HCT116 (cell line): Measurements from ENCODE around the gene ZNF516. TPM values are rescaled to one million over a fixed set of nuclear protein-coding genes. Genes with fewer than 3 reads are reported as not detected.

Source experiments
- ATAC-seq: fragments of 200-7000 bp; cut with Tn5 transposase; 2 replicates; pipeline ENCODE4 v1.9.1; 2020; ENCODE audit warnings: mild to moderate bottlenecking, moderate library complexity
- BruUV-seq: library from RNA; stranded (reverse); fragments of 400-500 nt; replicated peaks from 2 replicates; lab custom pipeline; 2021; lab: Mats Ljungman, UMichigan
- CTCF ChIA-PET: fragments of 300-600 bp; sonication (Branson Sonifier 250); formaldehyde crosslinking; loops from one replicate; lab custom pipeline; 2021; ENCODE audit warnings: antibody characterized with exemption; lab: Charles Lee
- POLR2A ChIA-PET: fragments of 300-600, 350-600 bp; sonication (Branson Sonifier 250); formaldehyde crosslinking; loops from one replicate; lab custom pipeline; 2021; ENCODE audit warnings: antibody characterized with exemption; lab: Charles Lee
- RAD21 ChIA-PET, 2 experiments: fragments of 300-600 bp; sonication (Branson Sonifier 250); formaldehyde crosslinking; loops; one replicate each; lab custom pipeline; 2023; ENCODE audit warnings: low total read pairs in 2 of 2; ENCODE audit not compliant: uncharacterized antibody in 2 of 2, unreplicated experiment in 2 of 2, low non-redundant PET in 1 of 2; lab: Charles Lee
- DNase-seq: peaks from one replicate; pipeline ENCODE4 v3.0.0-alpha.2; 2010; ENCODE audit warnings: low read depth, low spot score
- H2AFZ ChIP-seq: fragments of 200-600 bp; shearing (Covaris generic), sonication (generic); 2 replicates; pipeline ENCODE4 v1.6.1; 2017; ENCODE audit warnings: low read depth, mixed run types, mixed read lengths, antibody characterized with exemption, low read length; ENCODE audit not compliant: poor library complexity, severe bottlenecking
- H3K27ac ChIP-seq: 2 replicates; pipeline ENCODE4 v1.5.1; 2012; ENCODE audit warnings: low read depth, low read length
- H3K27me3 ChIP-seq: fragments of 200-600 bp; sonication (generic); 2 replicates; pipeline ENCODE4 v1.6.1; 2016; ENCODE audit warnings: mixed run types, low read length, mixed read lengths; ENCODE audit not compliant: insufficient read depth
- H3K36me3 ChIP-seq, 2 experiments: fragments of 200-500 bp in 1 of 2; fragments of 200-600 bp in 1 of 2; sonication (Bioruptor generic) in 1 of 2; sonication (generic) in 1 of 2; 2 replicates each; pipeline versions ENCODE4 v1.5.1 to v1.6.1; 2014 to 2016; ENCODE audit warnings: low read length in 2 of 2, inconsistent platforms in 1 of 2, mixed read lengths in 1 of 2, mixed run types in 1 of 2; ENCODE audit not compliant: insufficient read depth in 2 of 2, control insufficient read depth in 1 of 2
- H3K4me1 ChIP-seq, 2 experiments: fragments of 200-600 bp in 1 of 2; sonication (generic) in 1 of 2; 2 replicates each; pipeline versions ENCODE4 v1.5.1 to v1.6.1; 2012 to 2017; ENCODE audit warnings: low read length in 2 of 2, inconsistent platforms in 1 of 2, mild to moderate bottlenecking in 1 of 2, mixed read lengths in 1 of 2, mixed run types in 1 of 2, moderate library complexity in 1 of 2; ENCODE audit not compliant: insufficient read depth in 2 of 2, control insufficient read depth in 1 of 2
- H3K4me2 ChIP-seq: fragments of 200-600 bp; sonication (generic); 2 replicates; pipeline ENCODE4 v1.6.1; 2017; ENCODE audit warnings: mixed run types, low read length, mixed read lengths
- H3K4me3 ChIP-seq, 2 experiments: fragments of 200-600 bp in 1 of 2; sonication (generic) in 1 of 2; replicated peaks in 1 of 2; 2 replicates each; pipeline ENCODE4 v1.5.1; 2011 to 2016; ENCODE audit warnings: low read length in 2 of 2, control low read depth in 1 of 2, low read depth in 1 of 2, mild to moderate bottlenecking in 1 of 2, mixed read lengths in 1 of 2, mixed run types in 1 of 2
- H3K79me2 ChIP-seq: fragments of 200-600 bp; sonication (generic); 2 replicates; pipeline ENCODE4 v1.6.1; 2017; ENCODE audit warnings: mild to moderate bottlenecking, mixed run types, low read length, moderate library complexity, mixed read lengths; ENCODE audit not compliant: insufficient read depth
- H3K9ac ChIP-seq: fragments of 200-600 bp; sonication (generic); 2 replicates; pipeline ENCODE4 v1.6.1; 2016; ENCODE audit warnings: low read length, mixed read lengths
- H3K9me2 ChIP-seq: fragments of 200-600 bp; sonication (generic), shearing (Covaris generic); 2 replicates; pipeline ENCODE4 v1.6.1; 2017; ENCODE audit warnings: mixed run types, mild to moderate bottlenecking, moderate library complexity; ENCODE audit not compliant: insufficient read depth
- H3K9me3 ChIP-seq, 2 experiments: fragments of 200-500 bp in 1 of 2; fragments of 200-600 bp in 1 of 2; sonication (Bioruptor generic) in 1 of 2; sonication (generic) in 1 of 2; 2 replicates each; pipeline ENCODE4 v1.6.1; 2014 to 2017; ENCODE audit warnings: low read length in 2 of 2, mixed read lengths in 2 of 2, inconsistent platforms in 1 of 2, low read depth in 1 of 2, mild to moderate bottlenecking in 1 of 2, mixed run types in 1 of 2, moderate library complexity in 1 of 2; ENCODE audit not compliant: control insufficient read depth in 1 of 2, insufficient read depth in 1 of 2
- H4K20me1 ChIP-seq: fragments of 200-600 bp; sonication (generic), shearing (Covaris generic); 2 replicates; pipeline ENCODE4 v1.6.1; 2017; ENCODE audit warnings: mixed run types, mild to moderate bottlenecking, moderate library complexity; ENCODE audit not compliant: insufficient read depth
- SIN3A ChIP-seq: IDR thresholded peaks from 2 replicates; pipeline ENCODE4 v1.6.1; 2012; ENCODE audit warnings: low read depth
- TCF7L2 ChIP-seq: IDR thresholded peaks from 2 replicates; pipeline ENCODE4 v1.7.0; 2011; ENCODE audit warnings: borderline replicate concordance, inconsistent platforms; ENCODE audit not compliant: insufficient read depth, insufficient read length; ENCODE audit errors: extremely low read depth
- YY1 ChIP-seq: IDR thresholded peaks from 2 replicates; pipeline ENCODE4 v1.6.1; 2011; ENCODE audit warnings: low read length, low read depth, moderate library complexity, mild to moderate bottlenecking; ENCODE audit not compliant: insufficient replicate concordance; ENCODE audit errors: extremely low read depth
- intact Hi-C: fragments of 100-400 bp; cut with micrococcal nuclease; formaldehyde crosslinking; loops from 2 replicates; pipeline ENCODE4 v1.10.0; 2022
- total RNA-seq: library from RNA; stranded (reverse); gene quantifications from one replicate; pipeline ENCODE4 v1.2.1, GENCODE V29; 2021; ENCODE audit not compliant: unreplicated experiment
- TF ChIP-seq, protein P1 (sequence below): IDR thresholded peaks from 2 replicates; pipeline ENCODE4 v1.6.1; 2012

Gene ZNF516
- total RNA-seq, 1 experiment from 2014 or later: 32.0 TPM

DNA sequence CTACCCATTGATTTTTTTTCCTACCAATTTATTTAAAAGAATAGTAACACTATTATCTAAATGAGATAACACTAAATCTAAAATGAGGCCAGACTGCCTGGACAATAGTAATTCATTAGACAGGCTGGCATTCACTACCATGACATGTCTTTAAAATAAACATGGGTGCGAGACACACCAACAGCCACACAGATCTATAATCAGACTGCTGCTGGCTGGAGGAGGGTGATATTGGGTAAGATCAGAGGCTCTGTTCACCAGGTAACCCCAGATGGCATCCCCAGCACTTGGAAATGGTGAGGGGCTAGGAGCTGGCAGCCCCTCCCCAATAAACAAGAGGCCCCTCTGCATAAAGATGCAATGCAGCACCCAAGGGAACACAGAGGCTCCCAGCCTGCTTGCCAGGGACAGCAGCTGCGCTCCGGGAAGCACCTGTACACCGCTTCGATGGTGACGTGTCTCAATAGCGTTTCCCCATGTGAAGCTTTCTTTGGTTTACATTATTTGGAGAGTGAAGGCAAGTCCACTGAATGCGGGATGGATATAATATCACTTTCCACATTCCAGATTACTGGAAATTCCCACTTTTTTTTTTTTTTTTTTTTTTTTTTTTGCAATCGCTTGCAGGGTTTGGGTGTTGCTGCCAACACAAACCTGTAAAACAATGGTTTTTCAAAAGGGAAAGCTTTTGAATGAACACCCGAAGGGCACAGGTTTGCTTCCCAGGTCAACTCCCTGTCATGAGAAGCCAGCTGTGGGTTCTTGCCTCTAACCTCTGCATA, 159.0 kb downstream of the ZNF516 start:
- Histone ChIP-seq H3K9me3 (no peaks in the 10 kb centered on the region), H3K79me2 (no peaks in the 10 kb centered on the region), H3K27ac (no peak overlapping the region), H3K9ac (no peak overlapping the region)
- no peak for ATAC-seq
- ChIA-PET RAD21 (no interaction called here), POLR2A (no interaction called here)
- DNase-seq: no peak
- intact Hi-C loops: no loop called here
- no peak for TF ChIP-seq TCF7L2
- TF ChIP-seq, protein P1, sequence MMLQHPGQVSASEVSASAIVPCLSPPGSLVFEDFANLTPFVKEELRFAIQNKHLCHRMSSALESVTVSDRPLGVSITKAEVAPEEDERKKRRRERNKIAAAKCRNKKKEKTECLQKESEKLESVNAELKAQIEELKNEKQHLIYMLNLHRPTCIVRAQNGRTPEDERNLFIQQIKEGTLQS: no peak
- TF ChIP-seq YY1: no peak
- TF ChIP-seq, all 23 proteins: peak for 0
- H2AFZ ChIP-seq: no peak overlapping the region
- peaks cover 8% of the 10 kb centered on the region; the same call in 1 of the 2 replicates for H3K27me3 ChIP-seq
- H3K4me2 ChIP-seq: no peak overlapping the region
- no peaks in the 10 kb centered on the region for H3K4me1 ChIP-seq
- H3K36me3 ChIP-seq: no peaks in the 10 kb centered on the region
- no TSS peak for BruUV-seq
- H3K4me3 ChIP-seq: no peak overlapping the region
- CTCF ChIA-PET: no interaction called here
- H3K9me2 ChIP-seq: no peaks in the 10 kb centered on the region
- H4K20me1 ChIP-seq: no peaks in the 10 kb centered on the region

DNA sequence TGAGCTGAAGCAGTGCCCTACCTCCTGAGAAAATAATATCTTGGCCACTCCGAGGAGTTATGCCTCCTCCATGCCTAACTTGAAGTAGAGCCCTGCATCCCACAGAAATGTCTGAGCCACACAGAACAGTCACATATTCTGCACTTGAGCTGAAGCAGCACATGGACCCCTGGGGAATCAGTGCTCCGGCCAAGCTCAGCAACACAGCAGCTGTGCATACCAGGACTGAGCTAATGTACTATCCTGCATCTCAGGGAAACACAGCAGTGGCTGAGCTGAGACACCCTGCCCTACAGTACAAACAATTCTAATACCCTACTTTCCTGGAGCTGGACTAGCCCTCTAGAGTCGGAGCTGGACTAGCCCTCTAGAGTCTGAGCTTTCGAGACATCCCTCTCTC, 166.9 kb downstream of the ZNF516 start:
- peaks cover 17% of the 10 kb centered on the region; the same call in 1 of the 2 replicates for H3K27me3 ChIP-seq
- intact Hi-C loops: no loop called here
- no peak overlapping the region for H3K4me3 ChIP-seq
- no peak overlapping the region for H3K9ac ChIP-seq
- RAD21 ChIA-PET: no interaction called here
- H3K9me2 ChIP-seq: no peaks in the 10 kb centered on the region
- DNase-seq: no peak
- no peaks in the 10 kb centered on the region for H3K9me3 ChIP-seq
- CTCF ChIA-PET: no interaction called here
- BruUV-seq: no TSS peak
- no peak overlapping the region for H3K4me2 ChIP-seq
- H3K79me2 ChIP-seq: no peaks in the 10 kb centered on the region
- TF ChIP-seq SIN3A: no peak
- TF ChIP-seq, all 23 proteins: peak for 0
- H3K4me1 ChIP-seq: no peaks in the 10 kb centered on the region
- H3K27ac ChIP-seq: no peak overlapping the region
- H3K36me3 ChIP-seq: no peaks in the 10 kb centered on the region
- H4K20me1 ChIP-seq: no peaks in the 10 kb centered on the region
- H2AFZ ChIP-seq: no peak overlapping the region
- ATAC-seq: no peak
- POLR2A ChIA-PET: no interaction called here
